Measurements from ENCODE around the gene STK39.

STK39 gene

DNA sequence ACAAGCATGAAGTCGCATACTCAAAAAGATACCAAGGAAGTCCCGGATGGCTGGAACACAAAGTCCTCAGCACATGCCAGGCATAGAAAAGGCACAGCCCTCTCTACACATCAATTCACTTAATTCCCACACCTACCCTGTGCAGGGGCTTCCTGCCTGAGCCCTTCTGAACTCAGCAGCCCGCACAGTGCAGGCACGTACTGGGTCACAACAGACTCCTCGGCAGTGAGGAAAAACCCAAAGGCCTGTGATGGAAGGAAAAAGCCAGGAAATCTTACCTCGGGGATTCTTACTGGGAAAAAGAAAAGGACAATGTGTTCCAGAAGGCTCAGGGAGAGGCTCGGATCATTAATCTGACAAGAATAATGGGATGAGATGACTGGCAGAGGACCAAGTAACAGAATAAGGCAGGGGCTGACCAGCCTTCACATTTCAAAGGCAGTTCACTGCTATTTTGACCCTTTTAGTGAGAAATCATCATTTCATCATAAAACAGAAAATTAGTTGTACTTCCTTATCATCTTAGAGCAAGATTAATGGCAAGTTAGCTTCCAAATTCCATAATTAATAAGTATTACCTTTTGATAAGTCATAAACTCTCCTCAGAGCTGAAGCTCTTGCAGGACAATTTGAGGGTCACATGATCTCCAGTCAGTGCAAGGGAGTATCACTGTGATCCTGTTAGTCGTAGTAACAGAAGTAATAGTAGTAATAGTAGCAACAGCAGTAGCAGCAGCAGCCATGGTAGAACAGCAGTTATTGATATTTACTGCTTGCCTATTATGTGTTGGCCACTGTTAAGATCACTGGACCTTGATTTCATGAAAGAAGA is 87.4 kb downstream of the STK39 start:
- DNase-seq (ENCODE audit: low read depth), result no peak

GRCh38 chr2:168158586-168158985 is 88.8 kb downstream of the STK39 start:
- DNase-seq (ENCODE audit: low read depth), result no peak

GRCh38 chr2:168157926-168158325 is 89.5 kb downstream of the STK39 start:
- DNase-seq (ENCODE audit: low read depth), result peak; percentile 46

DNA sequence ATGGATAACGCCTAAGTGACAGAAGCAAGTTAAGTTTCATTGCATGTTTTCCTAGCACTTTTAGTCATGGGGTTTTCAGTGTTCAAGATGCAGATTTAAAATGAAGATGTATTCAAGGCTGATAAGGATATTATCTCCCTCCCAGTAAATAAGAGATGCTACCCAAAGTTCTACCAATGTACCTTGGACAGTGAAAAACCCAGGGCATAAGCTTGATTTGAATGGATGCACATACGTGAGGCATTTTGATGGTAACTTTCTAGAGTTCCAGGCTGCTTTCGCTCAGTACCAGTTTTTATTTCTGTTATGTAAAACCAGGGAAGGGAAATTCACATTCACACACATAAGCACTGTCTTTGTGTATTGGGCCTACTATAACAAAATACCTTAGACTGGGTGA is 90.3 kb downstream of the STK39 start:
- no peak for DNase-seq (ENCODE audit: low read depth)

DNA sequence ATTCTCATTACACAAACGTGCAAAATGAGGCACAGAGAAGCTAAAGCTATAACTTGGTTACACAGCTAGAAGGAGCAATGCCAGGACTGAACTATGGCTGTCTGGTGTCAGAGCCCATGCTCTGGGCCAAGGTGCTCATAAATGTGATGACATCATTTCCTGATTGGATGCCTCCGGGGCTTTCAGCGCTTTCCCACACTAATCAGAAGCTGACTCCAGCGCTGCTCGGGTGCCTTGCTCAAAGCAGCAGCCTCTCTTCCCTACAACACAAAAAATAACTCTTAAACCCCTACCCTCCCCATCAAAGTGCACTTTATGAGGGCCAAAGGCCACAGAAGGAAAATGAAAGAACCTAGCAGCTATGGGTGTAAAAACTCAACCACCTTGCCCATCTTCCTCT is 90.7 kb downstream of the STK39 start:
- DNase-seq (ENCODE audit: low read depth), result peak; percentile 88

DNA sequence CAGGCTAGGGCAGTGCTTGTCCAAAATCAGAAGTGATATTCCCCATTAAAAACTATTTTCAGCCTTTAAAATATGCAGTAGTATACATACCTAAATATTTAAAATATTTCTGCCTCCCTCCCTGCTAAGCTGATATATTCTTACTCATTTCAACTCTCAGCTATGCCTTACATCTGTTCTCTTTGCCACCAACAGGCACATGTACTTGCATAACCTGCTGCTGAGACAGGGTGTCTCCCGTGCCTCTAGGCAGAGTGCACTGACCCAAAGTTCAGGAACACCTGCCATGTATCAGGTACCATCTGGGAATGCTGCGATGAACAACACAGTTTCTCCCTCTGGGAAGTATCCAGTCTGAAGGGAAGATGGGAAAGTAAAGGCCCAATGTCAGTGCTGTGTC is 91.7 kb downstream of the STK39 start:
- DNase-seq (ENCODE audit: low read depth), result no peak

DNA sequence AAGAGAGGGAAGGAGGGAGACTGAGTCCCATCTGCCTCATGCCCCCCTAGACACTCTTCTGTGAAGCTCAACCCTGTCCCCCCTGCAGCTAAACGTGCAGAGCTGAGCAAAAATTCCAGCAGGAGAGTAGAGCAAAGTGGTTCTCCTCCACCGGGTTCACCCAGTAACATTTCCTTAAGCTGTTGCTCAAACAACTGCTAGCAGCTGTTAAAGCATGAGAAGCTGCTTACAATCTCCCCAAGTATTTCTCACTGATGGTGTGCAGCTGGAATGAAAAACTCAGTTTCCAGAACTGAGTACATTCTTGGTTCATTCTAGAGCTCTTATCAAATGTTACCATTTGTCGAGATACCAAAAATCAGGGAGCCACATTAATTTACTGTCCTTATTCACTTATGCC is 92.3 kb downstream of the STK39 start:
- DNase-seq (ENCODE audit: low read depth), result no peak

GRCh38 chr2:168152902-168153530 is 94.4 kb downstream of the STK39 start:
- DNase-seq (ENCODE audit: low read depth), result no peak

DNA sequence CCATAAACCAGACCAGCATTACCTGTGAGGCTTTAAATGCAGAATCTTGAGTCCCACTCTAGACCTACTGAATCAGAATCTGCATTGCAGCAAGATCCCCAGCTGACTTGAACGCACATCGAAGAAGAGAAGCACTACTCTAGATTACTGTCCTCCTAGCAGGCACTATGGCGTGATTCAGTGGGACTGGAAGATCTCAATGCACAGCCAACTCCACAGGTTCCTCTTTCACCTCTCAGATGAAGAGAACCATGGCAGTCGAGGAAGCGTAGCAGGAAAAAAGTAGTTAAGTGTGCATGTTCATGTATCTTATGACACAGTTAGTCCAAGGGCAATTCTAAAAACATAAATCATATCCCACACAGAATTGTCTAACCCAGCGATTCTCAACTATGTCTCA is 97.4 kb downstream of the STK39 start:
- DNase-seq (ENCODE audit: low read depth), result no peak

DNA sequence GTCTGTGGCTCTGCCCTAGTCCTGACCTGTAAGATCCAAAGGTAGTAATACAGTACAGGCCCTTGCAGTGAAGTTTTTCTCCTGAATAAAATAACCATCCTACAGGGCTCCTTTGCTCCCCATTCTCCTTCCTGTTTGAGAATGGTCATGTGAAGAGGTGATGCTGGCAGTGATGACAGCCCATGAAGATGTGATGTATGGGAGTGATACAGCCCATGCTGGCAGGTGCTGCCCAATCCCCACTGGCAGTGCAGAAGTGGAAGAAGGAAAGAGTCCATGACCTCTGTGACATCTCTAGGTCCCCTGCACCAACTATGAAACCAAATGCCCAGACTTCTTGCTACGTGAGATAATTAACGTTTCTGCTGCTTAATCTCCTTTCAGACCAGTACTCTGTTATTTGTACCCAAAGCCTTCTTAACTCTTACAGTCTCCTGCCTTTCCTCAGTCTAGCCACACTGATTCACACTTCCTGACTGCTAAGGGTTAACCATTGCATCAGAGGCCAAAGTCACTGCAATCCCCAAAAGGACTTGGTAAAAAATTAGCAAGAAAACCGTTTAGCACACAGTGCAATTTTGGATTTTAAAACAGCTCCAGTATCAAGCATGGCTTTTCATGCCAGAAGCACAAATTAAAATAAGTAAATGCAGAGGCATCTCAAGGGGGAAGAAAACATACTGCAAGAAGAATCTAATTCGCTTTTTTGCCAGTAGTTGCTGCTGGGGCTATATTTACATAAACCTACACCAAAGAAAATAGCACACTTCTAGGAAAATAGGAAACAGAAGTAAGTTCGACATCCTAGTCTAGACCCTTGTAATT is 98.0 kb downstream of the STK39 start:
- no peak for DNase-seq (ENCODE audit: low read depth)

DNA sequence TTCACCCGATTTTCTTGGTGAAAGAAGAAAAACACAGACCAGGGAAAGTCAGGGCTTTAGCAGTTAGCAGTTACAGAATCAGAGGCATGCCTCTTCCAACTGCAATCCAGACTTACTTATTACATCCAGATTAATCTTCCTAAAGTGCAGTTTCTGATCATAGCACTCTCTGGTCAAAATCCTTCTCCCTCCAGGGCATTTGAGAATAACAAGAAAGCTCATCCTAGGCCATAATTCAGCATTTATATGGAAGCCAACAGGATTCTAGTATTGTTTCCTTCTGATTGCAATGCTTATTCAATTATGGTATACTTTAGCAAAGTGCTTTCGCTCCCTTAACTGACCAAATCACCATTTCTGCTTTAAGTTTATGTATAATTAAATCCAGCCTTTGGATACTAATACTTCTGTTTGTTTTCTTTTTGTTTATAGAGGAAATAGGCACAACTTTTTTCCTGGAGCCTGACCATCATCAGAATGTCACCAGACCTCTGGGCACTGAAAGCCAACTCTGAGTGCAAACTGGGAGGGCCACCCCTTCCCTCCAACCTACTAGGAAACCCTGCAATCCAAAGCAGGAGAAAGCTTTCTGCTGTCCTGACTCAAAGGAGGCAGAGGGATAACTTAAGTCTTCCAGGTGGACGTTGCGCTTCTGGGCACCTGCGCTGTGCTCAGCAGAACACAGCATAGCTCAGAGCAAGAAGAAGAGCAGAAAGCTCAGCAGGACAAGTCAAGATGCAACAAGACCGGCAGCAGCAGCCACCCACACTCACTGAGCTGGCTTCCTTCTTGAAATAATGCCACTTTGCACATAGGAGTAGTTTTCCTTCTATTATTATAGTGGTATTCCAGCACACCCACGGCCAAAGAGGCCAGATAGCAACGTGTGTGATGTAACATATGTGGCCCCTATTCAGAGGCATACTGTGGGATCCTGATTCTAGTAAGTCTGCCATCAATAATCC is 99.3 kb downstream of the STK39 start:
- no peak for DNase-seq (ENCODE audit: low read depth)

GRCh38 chr2:168146892-168147810 is 100.2 kb downstream of the STK39 start:
- DNase-seq (ENCODE audit: low read depth), result no peak

DNA sequence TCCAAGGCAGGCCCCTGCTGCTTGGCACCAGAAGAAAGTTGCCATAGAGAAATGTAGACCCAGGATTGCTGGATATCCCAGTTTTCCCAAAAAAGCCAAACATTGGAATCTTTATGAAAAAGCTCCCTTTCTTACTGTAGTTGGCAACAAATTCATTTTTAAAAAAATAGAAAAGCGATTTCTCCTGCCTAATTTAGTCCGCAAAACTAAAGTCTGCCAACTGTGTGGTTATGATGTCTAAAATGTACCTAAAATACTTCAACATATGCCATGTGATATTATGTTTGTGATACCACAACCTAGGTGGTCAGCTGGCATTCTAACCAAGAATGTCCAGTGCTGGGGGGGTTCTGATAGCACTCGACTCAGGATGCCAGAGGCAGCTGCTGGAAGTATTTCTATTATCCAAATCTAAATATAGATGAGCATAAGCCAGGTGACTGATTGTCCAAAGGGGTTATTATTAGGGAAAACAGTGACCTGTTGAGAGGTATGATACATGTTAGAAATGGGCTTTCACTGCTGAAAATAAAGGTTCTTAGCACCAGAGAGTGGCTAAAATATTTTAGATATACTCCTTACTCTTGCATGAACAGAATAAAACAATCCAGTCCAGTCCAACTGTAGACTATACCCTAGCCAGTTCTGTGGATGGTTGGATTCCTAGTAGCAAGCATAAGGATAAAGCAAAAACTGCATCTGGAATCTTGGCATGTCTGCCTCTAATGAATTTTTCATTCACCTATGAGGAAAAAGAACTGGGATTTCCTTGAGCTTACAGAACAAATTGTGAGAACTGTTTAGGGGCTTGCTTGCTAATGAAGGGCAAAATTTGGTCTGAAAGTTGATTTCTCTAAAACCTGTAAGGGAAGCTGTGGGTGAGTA is 101.7 kb downstream of the STK39 start:
- no peak for DNase-seq (ENCODE audit: low read depth)

DNA sequence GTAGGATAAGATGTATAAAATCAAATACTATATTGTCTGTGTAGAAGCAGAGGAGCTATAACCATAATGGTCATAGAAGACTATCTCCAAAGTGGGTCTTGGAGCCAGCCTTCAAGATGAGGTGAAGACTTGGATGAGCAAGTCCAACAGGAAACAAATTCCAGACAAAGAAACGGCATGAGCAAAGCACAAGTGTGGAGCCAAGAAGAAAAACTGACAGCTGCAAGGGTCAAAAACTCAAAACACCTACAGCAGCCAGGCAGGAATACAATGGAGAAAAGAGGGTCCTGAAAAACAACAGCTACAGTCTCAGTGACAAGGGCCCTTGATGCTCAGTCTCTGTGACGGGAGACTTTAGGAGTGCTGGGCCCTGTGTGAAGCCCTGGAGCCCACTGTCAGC is 102.4 kb downstream of the STK39 start:
- no peak for DNase-seq (ENCODE audit: low read depth)

GRCh38 chr2:168143813-168144212 is 103.6 kb downstream of the STK39 start:
- no peak for DNase-seq (ENCODE audit: low read depth)

DNA sequence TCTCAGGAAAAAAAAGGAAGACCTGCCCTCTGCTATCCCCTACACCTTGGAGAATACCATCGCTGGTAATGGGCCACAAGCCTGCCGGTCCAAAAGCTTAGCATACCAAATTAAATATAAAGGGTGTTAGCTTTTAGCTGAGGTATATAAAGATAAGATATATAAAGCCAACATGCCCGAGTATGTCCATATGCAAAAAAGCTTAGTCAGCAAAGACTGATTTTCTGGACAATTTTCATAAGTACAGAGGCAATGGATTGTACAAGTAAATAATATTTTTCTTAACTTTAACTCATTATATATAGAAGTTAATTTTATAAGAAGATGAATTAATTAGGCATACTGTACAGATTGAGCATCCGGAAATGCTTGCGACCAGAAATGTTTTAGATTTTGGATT is 106.5 kb downstream of the STK39 start:
- DNase-seq (ENCODE audit: low read depth), result no peak

GRCh38 chr2:168139852-168140251 is 107.5 kb downstream of the STK39 start:
- DNase-seq (ENCODE audit: low read depth), result no peak

- DNase-seq (ENCODE audit: low read depth), result no peak
These were observed 108.5 kb downstream of the STK39 start for GRCh38 chr2:168138901-168139300.

GRCh38 chr2:168138374-168138773 is 109.0 kb downstream of the STK39 start:
- DNase-seq (ENCODE audit: low read depth), result no peak

Measured in GM04504 (cell line).